Uterus (tissue), 4 donors: Measurements from ENCODE around the gene TPCN1. TPM values are rescaled to one million over a fixed set of nuclear protein-coding genes. Genes with fewer than 3 reads are reported as not detected.

Experiments used
- DNase-seq, 2 donors: peaks; one replicate each; pipeline ENCODE4 v3.0.0-alpha.2; 2019 to 2020
- H3K27ac ChIP-seq, 2 donors: fragments of 200-600 bp; sonication (generic); 1 replicate in 1 of 2; 2 replicates in 1 of 2; pipeline ENCODE4 v1.5.1; 2016 to 2018
- H3K27me3 ChIP-seq, 2 donors: fragments of 200-600 bp; sonication (generic); one replicate each; pipeline ENCODE4 v1.5.1; 2018 to 2019; ENCODE audit warnings: control low read depth in 1 of 2
- H3K36me3 ChIP-seq, 2 donors: fragments of 200-600 bp; sonication (generic); one replicate each; pipeline ENCODE4 v1.5.1; 2019; ENCODE audit warnings: control low read depth in 1 of 2
- H3K4me1 ChIP-seq, 2 donors: fragments of 200-600 bp; sonication (generic); one replicate each; pipeline ENCODE4 v1.5.1; 2018 to 2019; ENCODE audit warnings: control low read depth in 1 of 2
- H3K4me3 ChIP-seq, 2 donors: fragments of 200-600 bp; sonication (generic); 1 replicate in 1 of 2; 2 replicates in 1 of 2; pipeline ENCODE4 v1.5.1; 2018 to 2019; ENCODE audit warnings: mild to moderate bottlenecking in 1 of 2
- H3K9me3 ChIP-seq, 2 donors: fragments of 200-600 bp; sonication (generic); one replicate each; pipeline ENCODE4 v1.5.1; 2019; ENCODE audit warnings: control low read depth in 1 of 2
- POLR2A ChIP-seq, 2 donors: fragments of 450-650 bp; IDR thresholded peaks; one replicate each; pipeline ENCODE4 v1.6.1; 2016; ENCODE audit warnings: antibody characterized with exemption in 2 of 2, mild to moderate bottlenecking in 1 of 2, moderate library complexity in 1 of 2
- intact Hi-C: fragments of 100-400 bp; cut with DNase I; formaldehyde crosslinking; loops from one replicate; pipeline ENCODE4 v1.15.1; 2023; ENCODE audit warnings: low total_unique reads
- total RNA-seq, 4 donors: library from RNA; depleted of rRNA in 3 of 4; stranded (reverse); fragments of >200 nt in 3 of 4; gene quantifications; one replicate each; pipeline versions ENCODE4 v1.1.0 to v1.2.4, GENCODE V29; 2014 to 2023
- TF ChIP-seq, protein P1 (sequence below), 4 experiments: fragments of 200-600 bp in 2 of 4; fragments of 450-650 bp in 2 of 4; sonication (generic) in 2 of 4; IDR thresholded peaks; one replicate each; pipeline ENCODE4 v1.5.1; 2016 to 2019; ENCODE audit warnings: antibody characterized with exemption in 4 of 4, mild to moderate bottlenecking in 2 of 4, moderate library complexity in 1 of 4
- donor health status: DM: yes; HTN: yes; CAD: no.

Gene TPCN1
- 10 to 100 TPM; 21.4 to 79.8 (median 52.9) TPM for total RNA-seq

DNA sequence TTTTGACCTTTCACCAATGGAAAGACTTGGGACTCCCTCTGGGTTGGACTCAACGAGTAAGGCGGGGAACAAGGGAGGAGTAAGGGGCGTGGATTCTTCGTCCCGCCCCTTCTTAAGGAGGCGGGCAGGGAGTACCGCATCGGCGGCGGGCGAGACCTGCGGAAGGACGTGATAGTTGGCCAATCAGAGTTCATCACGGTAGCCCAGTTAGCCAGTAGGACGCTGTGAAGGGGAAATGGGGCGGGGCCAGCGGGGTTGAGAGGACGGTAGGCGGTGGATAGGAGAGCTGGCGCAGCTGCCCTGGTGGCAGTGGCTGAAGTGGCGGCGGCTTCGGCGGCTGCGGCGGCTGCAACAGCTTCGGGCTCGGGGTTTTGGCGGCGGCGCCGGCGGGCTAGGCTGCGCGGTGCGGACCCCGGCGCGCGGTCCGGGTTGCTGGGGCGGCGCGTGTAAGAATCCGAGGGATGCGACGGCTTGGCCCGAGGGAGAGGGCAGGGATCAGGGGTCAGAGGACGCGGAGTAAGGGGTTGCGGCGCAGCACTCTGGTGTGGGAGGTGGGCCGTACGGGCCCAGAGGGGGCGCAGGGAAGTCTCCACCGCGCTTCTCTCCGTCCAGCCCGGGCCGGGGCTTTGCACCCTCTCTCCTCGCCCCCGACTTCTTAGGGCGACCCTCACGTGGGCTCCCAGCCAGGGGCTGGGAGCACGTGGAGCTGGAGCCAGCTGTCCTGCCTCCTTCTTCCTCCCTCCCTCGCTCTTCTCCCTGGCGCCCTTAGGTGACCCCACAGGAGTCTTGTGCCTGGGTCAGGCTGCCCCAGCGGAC, at the start of gene TPCN1:
TSS of gene TPCN1 (plus strand) at position 284 of the 816 bp plus-strand sequence. CDS start 5,389 bp downstream, outside the sequence.
- peaks cover 0 to 11% of the 10 kb centered on the region in 2 donors for H3K4me1 ChIP-seq
- no peaks in the 10 kb centered on the region for H3K36me3 ChIP-seq
- intact Hi-C loops, result no loop called here

GRCh38 chr12:113171543-113171942, 49.7 kb upstream of the TPCN1 start:
- Histone ChIP-seq H3K9me3 (no peaks in the 10 kb centered on the region), H3K27ac (no peak overlapping the region), H3K4me1 (no peaks in the 10 kb centered on the region), H3K27me3 (no peaks in the 10 kb centered on the region), H3K4me3 (no peak overlapping the region), H3K36me3 (no peaks in the 10 kb centered on the region)
- no peak for TF ChIP-seq POLR2A (IDR thresholded peaks at IDR 0.05)
- TF ChIP-seq, protein P1, sequence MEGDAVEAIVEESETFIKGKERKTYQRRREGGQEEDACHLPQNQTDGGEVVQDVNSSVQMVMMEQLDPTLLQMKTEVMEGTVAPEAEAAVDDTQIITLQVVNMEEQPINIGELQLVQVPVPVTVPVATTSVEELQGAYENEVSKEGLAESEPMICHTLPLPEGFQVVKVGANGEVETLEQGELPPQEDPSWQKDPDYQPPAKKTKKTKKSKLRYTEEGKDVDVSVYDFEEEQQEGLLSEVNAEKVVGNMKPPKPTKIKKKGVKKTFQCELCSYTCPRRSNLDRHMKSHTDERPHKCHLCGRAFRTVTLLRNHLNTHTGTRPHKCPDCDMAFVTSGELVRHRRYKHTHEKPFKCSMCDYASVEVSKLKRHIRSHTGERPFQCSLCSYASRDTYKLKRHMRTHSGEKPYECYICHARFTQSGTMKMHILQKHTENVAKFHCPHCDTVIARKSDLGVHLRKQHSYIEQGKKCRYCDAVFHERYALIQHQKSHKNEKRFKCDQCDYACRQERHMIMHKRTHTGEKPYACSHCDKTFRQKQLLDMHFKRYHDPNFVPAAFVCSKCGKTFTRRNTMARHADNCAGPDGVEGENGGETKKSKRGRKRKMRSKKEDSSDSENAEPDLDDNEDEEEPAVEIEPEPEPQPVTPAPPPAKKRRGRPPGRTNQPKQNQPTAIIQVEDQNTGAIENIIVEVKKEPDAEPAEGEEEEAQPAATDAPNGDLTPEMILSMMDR (IDR thresholded peaks at IDR 0.05), result no peak
- intact Hi-C loops, result no loop called here
- no peak for DNase-seq

More for the DNA sequence above, at the start of gene TPCN1:
- H3K4me3 ChIP-seq, result peak within 1 kb of the TSS; percentile 87 to 92
- H3K9me3 ChIP-seq, result no peaks in the 10 kb centered on the region
- no peaks in the 10 kb centered on the region for H3K27me3 ChIP-seq
- peak; percentile 99 to 100 for DNase-seq
- TF ChIP-seq, protein P1 (IDR thresholded peaks at IDR 0.05), result peak in 1 of 4 experiments; percentile 53
- peak; percentile 98 to 99 for TF ChIP-seq POLR2A (IDR thresholded peaks at IDR 0.05)
- H3K27ac ChIP-seq, result peak within 1 kb of the TSS; percentile 91 to 94

DNA sequence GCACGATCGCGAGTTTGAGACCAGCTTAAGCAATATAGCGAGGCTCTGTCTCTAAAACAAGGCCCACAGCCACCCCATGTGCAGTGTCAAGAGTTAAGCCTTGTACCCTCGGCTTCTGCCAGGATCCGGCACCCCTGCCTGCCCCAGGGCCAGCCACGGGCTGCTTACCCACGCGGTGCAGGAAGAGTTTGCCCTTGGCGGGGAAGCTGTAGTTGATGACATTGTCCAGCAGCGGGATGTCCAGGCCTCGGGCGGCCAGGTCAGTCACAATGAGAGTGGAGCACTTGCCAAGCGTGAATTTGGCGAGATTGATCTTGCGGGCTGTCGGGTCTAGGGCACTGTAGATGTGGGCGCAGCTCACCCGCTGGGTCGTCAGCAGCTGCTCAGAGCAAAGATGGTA, 49.1 kb upstream of the TPCN1 start:
- H3K27ac ChIP-seq, result no peak overlapping the region
- no peaks in the 10 kb centered on the region for H3K36me3 ChIP-seq
- TF ChIP-seq POLR2A (IDR thresholded peaks at IDR 0.05), result no peak
- TF ChIP-seq, protein P1 (IDR thresholded peaks at IDR 0.05), result no peak
- intact Hi-C loops, result no loop called here
- no peaks in the 10 kb centered on the region for H3K27me3 ChIP-seq
- H3K4me3 ChIP-seq, result no peak overlapping the region
- H3K4me1 ChIP-seq, result no peaks in the 10 kb centered on the region
- no peak for DNase-seq
- no peaks in the 10 kb centered on the region for H3K9me3 ChIP-seq

- H3K9me3 ChIP-seq, result no peaks in the 10 kb centered on the region
- no peak for DNase-seq
- TF ChIP-seq, protein P1 (IDR thresholded peaks at IDR 0.05), result no peak
- no peak for TF ChIP-seq POLR2A (IDR thresholded peaks at IDR 0.05)
- intact Hi-C loops, result no loop called here
- no peak overlapping the region for H3K4me3 ChIP-seq
- H3K27ac ChIP-seq, result no peak overlapping the region
- no peaks in the 10 kb centered on the region for H3K27me3 ChIP-seq
- H3K36me3 ChIP-seq, result no peaks in the 10 kb centered on the region
- no peaks in the 10 kb centered on the region for H3K4me1 ChIP-seq
Observed at GRCh38 chr12:113173081-113173698, 48.1 kb upstream of the TPCN1 start.
